Ramos (cell line): ENCODE data around the gene TRAFD1.

ENCODE experiments used
- in situ Hi-C: fragments of 300-500 bp; cut with MboI; formaldehyde crosslinking; loops from one replicate; pipeline ENCODE4 v1.14.3; 2022; ENCODE audit warnings: low sequenced_read_pairs; ENCODE audit not compliant: unreplicated experiment

TRAFD1 gene

GRCh38 chr12:112192475-112192874, 67.1 kb downstream of the TRAFD1 start:
- in situ Hi-C loops = loop anchor here (10.0 kb wide), 1 partner anchor 192 kb away; the partner anchor contains the start of gene HECTD4

GRCh38 chr12:112194601-112195247, 69.4 kb downstream of the TRAFD1 start:
- in situ Hi-C loops = loop anchor here (10.0 kb wide), 1 partner anchor 190 kb away; the partner anchor contains the start of gene HECTD4

GRCh38 chr12:112196196-112196875, 71.0 kb downstream of the TRAFD1 start:
- in situ Hi-C loops = loop anchor here (10.0 kb wide), 1 partner anchor 188 kb away; the partner anchor contains the start of gene HECTD4

- in situ Hi-C loops = loop anchor here (10.0 kb wide), 1 partner anchor 187 kb away; the partner anchor contains the start of gene HECTD4
These were observed 72.9 kb downstream of the TRAFD1 start for GRCh38 chr12:112198120-112198733.

- in situ Hi-C loops = loop anchor here (10.0 kb wide), 1 partner anchor 186 kb away; the partner anchor contains the start of gene HECTD4
These were observed 73.8 kb downstream of the TRAFD1 start for GRCh38 chr12:112199136-112199535.
